ENCODE results near the gene MITD1.

MITD1 gene

DNA sequence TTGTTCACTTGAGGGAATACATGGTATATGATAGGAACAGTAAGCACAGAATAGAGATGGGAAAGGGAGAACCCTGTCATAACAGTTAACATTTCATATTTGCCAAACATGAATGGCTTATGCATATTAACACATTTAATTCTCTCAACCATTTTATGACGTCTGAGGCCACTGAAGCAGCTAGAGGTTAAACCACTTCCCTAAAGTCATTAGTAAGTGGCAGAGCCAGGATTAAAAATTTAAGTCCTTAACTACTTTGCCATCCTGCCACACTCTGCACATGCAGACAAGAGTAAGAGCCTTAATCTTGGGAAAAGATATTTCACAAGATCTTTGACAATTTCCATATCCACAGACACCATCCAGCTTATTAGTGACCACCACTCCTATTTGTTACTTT lies 24.0 kb downstream of the MITD1 start:
- no peak for TF ChIP-seq TAF1 (IDR thresholded peaks at IDR 0.05; ENCODE audit: low read depth, low read length)
- TF ChIP-seq PAX5 (IDR thresholded peaks at IDR 0.05; ENCODE audit: insufficient read depth, low read length, severe bottlenecking) = no peak
- no peak for TF ChIP-seq POLR2AphosphoS5 (IDR thresholded peaks at IDR 0.05; ENCODE audit: low read depth, low read length)
- no peak for TF ChIP-seq POLR2A (IDR thresholded peaks at IDR 0.05; ENCODE audit: low read depth, low read length)
- peak; percentile 70 for TF ChIP-seq SPI1 (IDR thresholded peaks at IDR 0.05; ENCODE audit: low read depth, low read length)
- TF ChIP-seq POU2F2 (IDR thresholded peaks at IDR 0.05; ENCODE audit: low read depth, low read length) = no peak
- no peak for DNase-seq (ENCODE audit: insufficient read length, low spot score)
- FAIRE-seq = no peak

DNA sequence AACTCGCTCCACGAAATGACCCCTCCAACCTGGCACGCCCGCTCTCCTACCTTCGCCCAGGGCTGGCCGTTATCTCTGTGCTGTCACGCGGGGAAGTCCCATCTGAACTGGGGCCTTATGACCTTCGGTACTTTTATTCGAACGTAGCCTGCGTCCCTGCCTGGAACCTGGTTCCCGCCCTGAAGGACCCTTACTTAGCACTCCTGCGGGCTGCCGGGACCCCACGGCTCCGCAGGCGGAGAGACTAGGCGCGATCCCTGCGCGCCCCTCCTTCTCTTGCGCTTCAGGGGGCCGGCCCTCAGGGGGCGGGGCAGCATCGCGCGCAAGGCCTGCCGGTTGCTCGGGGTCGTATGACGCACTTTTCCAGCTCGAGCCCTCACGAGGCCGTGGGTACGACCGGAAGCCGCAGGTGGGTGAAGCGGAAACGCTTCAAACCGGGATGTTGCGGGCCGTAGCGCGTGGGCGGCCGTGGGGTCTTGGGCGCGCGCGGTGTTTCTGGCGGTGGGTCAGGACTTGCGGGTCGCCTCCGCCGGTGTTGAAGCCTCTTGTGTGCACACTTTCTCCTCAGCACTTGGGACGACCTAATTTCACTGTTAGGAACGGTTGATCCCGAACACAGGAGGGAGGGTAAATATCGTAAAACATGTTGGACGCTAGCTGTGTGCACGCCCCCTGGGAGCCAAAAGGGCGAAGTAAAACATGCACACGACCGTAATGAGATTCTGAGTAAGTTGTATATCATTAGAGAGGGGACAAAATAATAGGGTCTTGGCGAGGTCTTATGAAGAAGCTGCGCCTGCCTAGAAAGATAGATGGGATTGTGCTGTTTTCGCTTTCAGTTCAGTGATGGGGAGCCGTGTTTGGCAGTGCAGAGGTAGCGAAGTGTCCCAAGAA lies 26.0 kb downstream of the MITD1 start, which contains the start of the genes LIPT1 and TSGA10:
TSS of gene LIPT1 (plus strand) at position 325 of the 894 bp plus-strand sequence. CDS start 6,991 bp downstream, outside the sequence.
TSS of gene TSGA10 (minus strand) at position 300 of the 894 bp plus-strand sequence. CDS start 45,503 bp downstream, outside the sequence.
- FAIRE-seq (peak; percentile 93), DNase-seq (ENCODE audit: insufficient read length, low spot score) (peak; percentile 88)
- TF ChIP-seq TAF1 (IDR thresholded peaks at IDR 0.05; ENCODE audit: low read depth, low read length) = no peak
- TF ChIP-seq PAX5 (IDR thresholded peaks at IDR 0.05; ENCODE audit: insufficient read depth, low read length, severe bottlenecking) = no peak
- TF ChIP-seq POLR2AphosphoS5 (IDR thresholded peaks at IDR 0.05; ENCODE audit: low read depth, low read length) = peak; percentile 72; the same call in 1 of the 2 replicates
- TF ChIP-seq POU2F2 (IDR thresholded peaks at IDR 0.05; ENCODE audit: low read depth, low read length) = peak; percentile 84
- TF ChIP-seq SPI1 (IDR thresholded peaks at IDR 0.05; ENCODE audit: low read depth, low read length) = no peak
- peak; percentile 84 for TF ChIP-seq POLR2A (IDR thresholded peaks at IDR 0.05; ENCODE audit: low read depth, low read length)

DNA sequence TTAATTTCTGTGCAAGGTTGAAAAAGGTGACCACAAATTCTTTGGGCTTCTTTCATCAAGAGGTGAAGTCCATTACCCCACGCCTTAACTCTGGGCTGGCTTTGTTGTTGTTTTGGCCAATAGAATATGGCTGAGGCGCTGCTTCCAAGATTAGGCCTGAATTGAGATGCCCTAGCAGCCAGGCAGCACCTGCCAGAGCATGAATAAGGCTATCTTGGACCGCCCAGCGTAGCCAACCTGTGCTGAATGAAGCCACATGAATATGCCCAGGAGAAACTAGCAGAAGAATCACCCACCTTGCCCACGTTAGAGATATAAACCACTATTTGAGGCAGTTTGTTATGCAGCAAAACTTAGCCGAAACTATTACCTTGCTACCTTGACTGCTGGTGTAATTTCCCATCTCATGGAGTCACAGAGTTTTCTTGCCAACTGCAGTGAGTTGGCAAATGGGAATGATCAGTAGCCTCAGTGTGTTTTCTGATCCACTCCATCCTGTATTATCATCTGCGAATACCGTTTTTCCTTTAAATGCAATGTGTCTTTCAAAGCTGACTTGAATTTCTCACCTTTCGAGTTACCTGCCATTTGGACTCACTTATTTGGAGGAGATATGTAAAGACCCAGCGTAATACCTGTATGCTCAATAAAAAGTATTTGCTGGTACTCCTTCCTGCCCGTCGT lies 26.8 kb downstream of the MITD1 start:
- no peak for DNase-seq (ENCODE audit: insufficient read length, low spot score)
- FAIRE-seq = peak; percentile 20
- TF ChIP-seq PAX5 (IDR thresholded peaks at IDR 0.05; ENCODE audit: insufficient read depth, low read length, severe bottlenecking) (no peak), SPI1 (IDR thresholded peaks at IDR 0.05; ENCODE audit: low read depth, low read length) (no peak)

DNA sequence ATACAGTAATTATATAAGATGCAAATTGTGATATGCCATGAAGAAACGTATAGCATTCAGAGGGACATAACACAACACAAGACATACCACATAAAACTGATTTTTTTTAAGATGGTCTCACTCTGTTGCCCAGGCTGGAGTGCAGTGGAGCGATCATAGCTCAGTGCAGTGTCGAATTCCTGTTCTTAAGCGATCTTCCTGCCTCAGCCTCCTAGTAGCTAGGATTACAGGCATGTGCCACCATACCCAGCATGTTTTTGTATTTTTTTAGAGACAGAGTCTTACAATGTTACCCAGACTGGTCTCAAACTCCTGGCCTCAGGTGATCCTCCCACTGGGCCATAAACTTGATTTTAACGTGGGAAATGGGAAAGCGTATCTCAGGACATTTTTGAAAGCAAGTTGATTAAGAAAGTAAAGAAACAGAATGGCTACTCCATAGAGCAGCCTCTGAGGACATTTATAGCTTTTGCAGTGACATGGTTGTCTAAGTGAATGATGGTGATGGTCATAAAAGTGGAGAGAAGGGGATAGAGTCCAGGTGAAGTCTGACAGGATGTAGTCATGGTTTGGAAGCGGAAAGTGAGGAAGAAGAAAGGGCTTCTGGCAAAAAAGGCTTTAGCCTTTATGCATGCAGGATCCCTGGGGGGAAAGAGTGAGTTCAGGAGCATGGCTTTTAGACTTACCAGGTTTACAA lies 28.5 kb downstream of the MITD1 start:
- DNase-seq (ENCODE audit: insufficient read length, low spot score) (no peak), FAIRE-seq (no peak)
- TF ChIP-seq POU2F2 (IDR thresholded peaks at IDR 0.05; ENCODE audit: low read depth, low read length) = no peak
- TF ChIP-seq PAX5 (IDR thresholded peaks at IDR 0.05; ENCODE audit: insufficient read depth, low read length, severe bottlenecking) = no peak
- TF ChIP-seq POLR2A (IDR thresholded peaks at IDR 0.05; ENCODE audit: low read depth, low read length) = no peak
- TF ChIP-seq SPI1 (IDR thresholded peaks at IDR 0.05; ENCODE audit: low read depth, low read length) = no peak
- no peak for TF ChIP-seq POLR2AphosphoS5 (IDR thresholded peaks at IDR 0.05; ENCODE audit: low read depth, low read length)
- TF ChIP-seq TAF1 (IDR thresholded peaks at IDR 0.05; ENCODE audit: low read depth, low read length) = no peak

DNA sequence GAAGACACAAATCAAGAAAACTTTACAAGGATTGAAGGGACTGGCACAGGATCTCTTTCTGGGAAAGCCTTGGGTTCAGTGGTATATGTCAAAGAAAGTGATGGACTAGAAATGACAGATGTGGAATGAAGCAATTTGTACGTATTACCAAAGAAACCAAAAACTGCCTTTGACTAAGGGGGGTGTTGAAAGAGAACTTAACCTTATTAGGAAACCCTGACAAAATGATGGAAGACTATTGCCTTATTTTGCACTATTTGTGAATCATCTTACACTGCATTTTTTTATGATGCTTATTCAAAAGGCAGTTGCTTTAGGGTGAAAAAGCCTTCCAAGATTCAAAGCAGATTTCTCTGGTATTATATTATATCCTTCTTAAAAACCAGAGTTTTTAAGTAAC lies 30.2 kb downstream of the MITD1 start:
- DNase-seq (ENCODE audit: insufficient read length, low spot score) (no peak), FAIRE-seq (no peak)
- TF ChIP-seq POLR2AphosphoS5 (IDR thresholded peaks at IDR 0.05; ENCODE audit: low read depth, low read length) (no peak), POU2F2 (IDR thresholded peaks at IDR 0.05; ENCODE audit: low read depth, low read length) (no peak)

DNA sequence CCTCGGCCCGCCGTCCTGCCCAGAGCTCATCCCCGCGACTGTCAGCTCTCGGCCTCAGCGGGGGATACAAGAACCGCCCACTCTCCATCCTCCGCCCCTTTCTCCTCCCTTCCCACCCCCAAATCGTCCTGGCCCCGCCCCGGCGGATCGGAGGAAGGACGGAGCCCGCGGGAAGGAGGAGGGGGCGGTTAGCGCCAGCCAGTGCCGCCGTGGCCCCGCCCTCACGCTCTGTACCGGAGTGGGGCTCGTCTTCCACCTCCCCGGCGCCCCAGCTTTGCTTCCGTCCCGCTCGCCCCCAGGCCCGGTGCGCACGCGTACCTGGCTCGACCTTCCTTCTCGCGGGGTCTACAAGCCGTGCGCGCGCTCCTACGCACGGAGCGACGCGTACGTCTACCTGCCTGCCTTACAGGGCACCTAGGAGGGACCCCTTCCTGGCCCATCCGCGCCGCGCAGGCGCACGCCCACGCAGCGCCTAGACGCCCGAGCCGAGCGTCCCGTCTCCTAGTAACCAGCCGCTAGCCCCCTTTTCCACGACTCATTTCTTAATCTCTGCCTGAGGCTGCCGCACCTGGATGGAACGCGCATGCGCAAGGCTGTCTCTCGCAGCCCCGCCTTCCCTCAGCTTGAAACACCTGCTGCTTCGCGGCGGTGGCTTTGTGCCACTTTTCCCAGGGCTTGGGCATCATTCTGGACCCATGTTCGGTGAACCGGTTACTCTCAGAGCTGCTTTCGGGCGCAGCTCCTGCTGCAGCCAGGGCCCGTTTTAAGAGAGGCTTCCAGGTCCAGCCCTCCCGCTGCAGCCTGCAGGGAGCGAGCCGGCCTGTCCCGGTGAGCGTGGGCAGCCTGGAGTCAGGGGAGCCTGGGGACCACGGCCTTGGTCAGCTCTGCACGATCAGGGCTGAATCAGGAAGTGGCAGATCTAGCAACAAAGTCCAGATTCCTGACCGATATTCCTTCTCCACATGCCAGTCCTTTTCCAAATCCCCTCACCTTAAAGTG lies 39.4 kb downstream of the MITD1 start, which contains the start of gene C2orf15:
TSS of gene C2orf15 (plus strand) at position 598 of the 999 bp plus-strand sequence. CDS start 8,852 bp downstream, outside the sequence.
- DNase-seq (ENCODE audit: insufficient read length, low spot score) (peak; percentile 75), FAIRE-seq (peak; percentile 97)
- TF ChIP-seq POLR2A (IDR thresholded peaks at IDR 0.05; ENCODE audit: low read depth, low read length) = peak; percentile 84
- peak; percentile 65; the same call in 1 of the 2 replicates for TF ChIP-seq TAF1 (IDR thresholded peaks at IDR 0.05; ENCODE audit: low read depth, low read length)
- TF ChIP-seq SPI1 (IDR thresholded peaks at IDR 0.05; ENCODE audit: low read depth, low read length) = 0 out of 2 replicates have a peak, but pooled peaks have one; percentile 3
- TF ChIP-seq PAX5 (IDR thresholded peaks at IDR 0.05; ENCODE audit: insufficient read depth, low read length, severe bottlenecking) = no peak
- peak; percentile 68; the same call in 1 of the 2 replicates for TF ChIP-seq POLR2AphosphoS5 (IDR thresholded peaks at IDR 0.05; ENCODE audit: low read depth, low read length)
- TF ChIP-seq POU2F2 (IDR thresholded peaks at IDR 0.05; ENCODE audit: low read depth, low read length) = no peak

DNA sequence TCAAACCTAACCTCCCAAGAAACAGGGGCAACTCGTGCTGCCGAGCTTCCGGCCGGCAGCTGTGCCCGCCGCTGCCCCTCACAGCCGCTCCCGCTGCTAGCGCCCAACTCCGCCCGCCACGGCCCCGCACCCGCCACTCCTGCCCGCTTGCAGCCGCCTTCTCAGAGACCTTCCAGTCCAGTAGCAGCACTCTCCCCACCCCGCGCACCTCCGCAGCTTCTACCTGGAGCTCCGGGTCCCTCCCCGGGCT lies 40.1 kb downstream of the MITD1 start:
- DNase-seq (ENCODE audit: insufficient read length, low spot score) = no peak
- FAIRE-seq = peak; percentile 9
- TF ChIP-seq SPI1 (IDR thresholded peaks at IDR 0.05; ENCODE audit: low read depth, low read length) (no peak), POLR2A (IDR thresholded peaks at IDR 0.05; ENCODE audit: low read depth, low read length) (no peak), TAF1 (IDR thresholded peaks at IDR 0.05; ENCODE audit: low read depth, low read length) (no peak), POU2F2 (IDR thresholded peaks at IDR 0.05; ENCODE audit: low read depth, low read length) (no peak), POLR2AphosphoS5 (IDR thresholded peaks at IDR 0.05; ENCODE audit: low read depth, low read length) (no peak; the same call in 1 of the 2 replicates), PAX5 (IDR thresholded peaks at IDR 0.05; ENCODE audit: insufficient read depth, low read length, severe bottlenecking) (no peak)

DNA sequence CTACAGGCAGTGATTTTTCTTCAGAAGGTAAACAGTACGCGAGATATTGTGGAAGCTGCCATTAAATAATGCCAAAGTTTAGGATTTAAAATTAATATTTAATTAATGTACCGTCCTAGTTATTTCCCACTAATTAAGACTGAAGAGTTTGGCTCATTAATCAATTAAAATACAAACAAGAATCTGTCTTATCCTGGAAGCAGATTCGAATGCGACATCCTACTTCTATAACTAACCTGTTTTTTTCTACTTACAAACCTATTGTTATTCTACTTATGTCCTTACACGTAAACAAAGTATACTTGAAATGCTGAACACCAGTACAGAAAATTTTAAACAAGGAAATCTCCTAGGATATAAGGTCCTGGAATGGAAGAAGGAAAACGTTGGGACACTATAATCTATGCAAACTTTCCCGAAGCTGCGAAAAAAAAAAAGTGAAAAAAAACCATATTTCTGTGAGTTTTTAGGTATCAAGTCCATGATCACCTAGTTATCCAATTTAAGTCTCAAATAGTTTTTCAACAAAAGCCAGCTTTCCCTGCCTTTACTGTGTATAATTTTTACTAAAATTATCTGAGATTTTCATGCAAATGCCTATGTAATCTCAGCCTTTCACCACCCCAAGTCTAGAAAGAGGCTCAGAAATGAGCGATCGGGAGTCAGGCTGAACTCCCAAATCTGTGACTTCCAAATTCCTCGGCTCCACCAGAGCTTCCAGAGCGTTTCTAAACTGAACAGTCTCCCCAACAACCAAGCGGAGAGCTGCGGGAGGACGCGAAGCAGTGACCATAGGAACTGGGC lies 40.6 kb downstream of the MITD1 start:
- TF ChIP-seq POLR2A (IDR thresholded peaks at IDR 0.05; ENCODE audit: low read depth, low read length) (no peak), POU2F2 (IDR thresholded peaks at IDR 0.05; ENCODE audit: low read depth, low read length) (no peak), PAX5 (IDR thresholded peaks at IDR 0.05; ENCODE audit: insufficient read depth, low read length, severe bottlenecking) (no peak), TAF1 (IDR thresholded peaks at IDR 0.05; ENCODE audit: low read depth, low read length) (no peak), POLR2AphosphoS5 (IDR thresholded peaks at IDR 0.05; ENCODE audit: low read depth, low read length) (no peak), SPI1 (IDR thresholded peaks at IDR 0.05; ENCODE audit: low read depth, low read length) (no peak)
- DNase-seq (ENCODE audit: insufficient read length, low spot score) (no peak), FAIRE-seq (no peak)

Measured in GM12891 (cell line).